NT2/D1 (cell line): ENCODE results near the gene HOXA2.

Experiments
- YY1 ChIP-seq: IDR thresholded peaks from 2 replicates; pipeline ENCODE4 v1.6.1; 2011; ENCODE audit not compliant: insufficient read length, insufficient read depth
- ZNF274 ChIP-seq: IDR thresholded peaks from 2 replicates; pipeline ENCODE4 v1.6.1; 2011; ENCODE audit warnings: mild to moderate bottlenecking, low read depth, low read length

DNA sequence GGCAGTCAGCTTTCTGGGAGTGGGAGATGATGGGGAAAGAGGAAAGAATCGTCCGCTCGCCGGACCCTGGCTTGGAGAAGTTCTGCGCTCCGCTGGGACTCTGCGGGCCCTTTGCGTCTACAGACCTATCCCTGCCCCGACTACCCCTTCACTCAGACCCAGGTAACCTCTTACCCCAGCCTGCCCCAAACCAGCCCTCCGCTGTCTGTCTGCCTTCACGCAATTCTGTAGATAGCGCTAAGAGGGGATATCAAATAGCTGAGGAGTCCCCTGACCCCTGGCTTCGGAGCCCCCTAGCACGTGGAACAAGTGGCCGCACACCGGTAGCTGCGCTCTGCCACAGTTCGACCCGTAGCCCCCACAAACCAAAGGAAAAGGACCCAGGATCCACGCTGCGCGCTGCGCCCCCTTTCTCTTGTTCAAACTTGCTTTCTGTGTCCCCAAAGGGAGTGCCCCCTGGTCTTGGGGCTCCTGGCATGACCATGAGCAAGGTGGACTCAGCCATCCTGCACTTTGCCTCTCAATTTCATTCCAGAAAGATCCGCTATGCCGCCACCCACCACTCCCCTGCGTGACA lies 21.1 kb upstream of the HOXA2 start:
- no peak for TF ChIP-seq ZNF274
- TF ChIP-seq YY1 = no peak
